IMR-90 (cell line): ENCODE results near the gene NFASC.

ENCODE experiments used
- BHLHE40 ChIP-seq: fragments of 150-350 bp; IDR thresholded peaks from 2 replicates; pipeline ENCODE4 v1.6.1; 2016; ENCODE audit warnings: mild to moderate bottlenecking, low read depth, low read length
- CEBPB ChIP-seq: IDR thresholded peaks from 2 replicates; pipeline ENCODE4 v1.6.1; 2012; ENCODE audit warnings: low read depth, low read length, improper control_type of control experiment
- MAZ ChIP-seq: IDR thresholded peaks from 2 replicates; pipeline ENCODE4 v1.6.1; 2012; ENCODE audit warnings: low read depth, mild to moderate bottlenecking, low read length, improper control_type of control experiment, moderate library complexity, borderline replicate concordance
- MXI1 ChIP-seq: IDR thresholded peaks from 2 replicates; pipeline ENCODE4 v1.6.1; 2012; ENCODE audit warnings: low read depth, mild to moderate bottlenecking, low read length, moderate library complexity, borderline replicate concordance
- POLR2A ChIP-seq: IDR thresholded peaks from 2 replicates; pipeline ENCODE4 v1.6.1; 2012; ENCODE audit warnings: mild to moderate bottlenecking, low read depth, low read length
- RCOR1 ChIP-seq: IDR thresholded peaks from 2 replicates; pipeline ENCODE4 v1.6.1; 2012; ENCODE audit warnings: mild to moderate bottlenecking, low read length, improper control_type of control experiment; ENCODE audit not compliant: insufficient replicate concordance
- RFX5 ChIP-seq: IDR thresholded peaks from 2 replicates; pipeline ENCODE4 v1.8.0; 2012; ENCODE audit warnings: low read depth, mild to moderate bottlenecking, low read length, moderate library complexity
- SMC3 ChIP-seq: fragments of 150-350 bp; IDR thresholded peaks from 2 replicates; pipeline ENCODE4 v1.6.1; 2016; ENCODE audit warnings: low read depth, mild to moderate bottlenecking, antibody characterized with exemption, low read length, moderate library complexity
- TF ChIP-seq, protein P1 (sequence below): conservative IDR thresholded peaks from 2 replicates; pipeline ENCODE4 v1.5.1; 2012; ENCODE audit warnings: mild to moderate bottlenecking, low read depth, low read length, improper control_type of control experiment
- TF ChIP-seq, protein P2 (sequence below): fragments of 150-350 bp; IDR thresholded peaks from 2 replicates; pipeline ENCODE4 v1.6.1; 2016; ENCODE audit warnings: low read depth, mild to moderate bottlenecking, low read length, moderate library complexity, borderline replicate concordance
- TF ChIP-seq, protein P3 (sequence below): fragments of 150-350 bp; IDR thresholded peaks from 2 replicates; pipeline ENCODE4 v1.6.1; 2017; ENCODE audit warnings: mild to moderate bottlenecking, antibody characterized with exemption, low read length, low read depth

DNA sequence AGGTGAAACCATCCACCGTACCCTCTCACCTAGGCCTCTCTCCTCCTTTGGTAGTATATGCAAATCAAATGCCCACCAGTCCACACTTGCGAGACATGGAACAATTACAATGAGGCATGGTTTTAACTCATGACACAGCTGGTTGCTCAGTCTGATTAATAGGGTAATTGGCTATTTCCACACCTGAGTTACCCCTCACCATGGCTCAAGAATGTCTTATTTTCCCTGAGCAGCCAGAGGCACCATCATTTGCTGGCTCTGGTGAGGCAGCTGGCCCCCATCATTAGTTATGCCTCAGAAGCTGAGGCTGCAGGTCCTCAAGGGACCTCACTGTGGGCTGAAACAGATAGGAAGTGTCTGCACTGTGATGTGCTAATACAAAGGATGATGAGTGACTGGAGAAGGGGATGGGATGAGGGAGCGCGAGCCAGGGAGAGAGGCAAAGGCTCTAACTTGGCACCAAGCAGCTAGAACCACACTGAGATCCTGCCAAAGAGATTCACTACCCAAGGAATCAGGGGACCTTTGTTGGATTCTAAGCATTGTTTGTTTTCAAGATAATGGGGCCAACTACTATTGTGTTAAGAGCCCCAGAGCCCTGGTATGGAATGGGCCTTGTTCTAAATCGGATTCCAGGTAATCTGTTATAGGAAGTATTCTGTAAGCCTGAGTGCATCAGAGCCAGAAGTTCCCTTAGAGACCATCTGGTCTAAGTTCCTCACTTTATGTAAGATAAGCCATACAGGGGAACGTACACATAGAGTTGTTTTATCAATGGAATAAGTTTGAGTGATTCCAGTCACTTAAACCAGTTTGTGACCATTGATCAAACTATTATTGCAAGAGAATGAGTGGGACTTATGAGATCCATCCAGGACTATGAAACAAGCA is 92.3 kb downstream of the NFASC start:
- TF ChIP-seq, protein P1, sequence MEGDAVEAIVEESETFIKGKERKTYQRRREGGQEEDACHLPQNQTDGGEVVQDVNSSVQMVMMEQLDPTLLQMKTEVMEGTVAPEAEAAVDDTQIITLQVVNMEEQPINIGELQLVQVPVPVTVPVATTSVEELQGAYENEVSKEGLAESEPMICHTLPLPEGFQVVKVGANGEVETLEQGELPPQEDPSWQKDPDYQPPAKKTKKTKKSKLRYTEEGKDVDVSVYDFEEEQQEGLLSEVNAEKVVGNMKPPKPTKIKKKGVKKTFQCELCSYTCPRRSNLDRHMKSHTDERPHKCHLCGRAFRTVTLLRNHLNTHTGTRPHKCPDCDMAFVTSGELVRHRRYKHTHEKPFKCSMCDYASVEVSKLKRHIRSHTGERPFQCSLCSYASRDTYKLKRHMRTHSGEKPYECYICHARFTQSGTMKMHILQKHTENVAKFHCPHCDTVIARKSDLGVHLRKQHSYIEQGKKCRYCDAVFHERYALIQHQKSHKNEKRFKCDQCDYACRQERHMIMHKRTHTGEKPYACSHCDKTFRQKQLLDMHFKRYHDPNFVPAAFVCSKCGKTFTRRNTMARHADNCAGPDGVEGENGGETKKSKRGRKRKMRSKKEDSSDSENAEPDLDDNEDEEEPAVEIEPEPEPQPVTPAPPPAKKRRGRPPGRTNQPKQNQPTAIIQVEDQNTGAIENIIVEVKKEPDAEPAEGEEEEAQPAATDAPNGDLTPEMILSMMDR: no peak
- TF ChIP-seq RFX5 (no peak), CEBPB (no peak), POLR2A (no peak), SMC3 (no peak), MXI1 (no peak), RCOR1 (no peak), MAZ (no peak), BHLHE40 (no peak)
- TF ChIP-seq, protein P2, sequence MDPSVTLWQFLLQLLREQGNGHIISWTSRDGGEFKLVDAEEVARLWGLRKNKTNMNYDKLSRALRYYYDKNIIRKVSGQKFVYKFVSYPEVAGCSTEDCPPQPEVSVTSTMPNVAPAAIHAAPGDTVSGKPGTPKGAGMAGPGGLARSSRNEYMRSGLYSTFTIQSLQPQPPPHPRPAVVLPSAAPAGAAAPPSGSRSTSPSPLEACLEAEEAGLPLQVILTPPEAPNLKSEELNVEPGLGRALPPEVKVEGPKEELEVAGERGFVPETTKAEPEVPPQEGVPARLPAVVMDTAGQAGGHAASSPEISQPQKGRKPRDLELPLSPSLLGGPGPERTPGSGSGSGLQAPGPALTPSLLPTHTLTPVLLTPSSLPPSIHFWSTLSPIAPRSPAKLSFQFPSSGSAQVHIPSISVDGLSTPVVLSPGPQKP: no peak
- TF ChIP-seq, protein P3, sequence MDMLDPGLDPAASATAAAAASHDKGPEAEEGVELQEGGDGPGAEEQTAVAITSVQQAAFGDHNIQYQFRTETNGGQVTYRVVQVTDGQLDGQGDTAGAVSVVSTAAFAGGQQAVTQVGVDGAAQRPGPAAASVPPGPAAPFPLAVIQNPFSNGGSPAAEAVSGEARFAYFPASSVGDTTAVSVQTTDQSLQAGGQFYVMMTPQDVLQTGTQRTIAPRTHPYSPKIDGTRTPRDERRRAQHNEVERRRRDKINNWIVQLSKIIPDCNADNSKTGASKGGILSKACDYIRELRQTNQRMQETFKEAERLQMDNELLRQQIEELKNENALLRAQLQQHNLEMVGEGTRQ: no peak
